IPS DF 6.9 (cell line): ENCODE results near the gene MRI1.

ENCODE experiments used
- DNase-seq: peaks from one replicate; pipeline ENCODE4 v3.0.0-alpha.2; 2013; ENCODE audit warnings: low read depth, low spot score
- H3K27ac ChIP-seq: one replicate; pipeline ENCODE4 v1.5.1; 2013; ENCODE audit warnings: low read length, control low read depth
- H3K27me3 ChIP-seq: 2 replicates; pipeline ENCODE4 v1.6.1; 2013; ENCODE audit warnings: mild to moderate bottlenecking, low read length; ENCODE audit not compliant: control insufficient read depth, insufficient read depth
- H3K36me3 ChIP-seq: 2 replicates; pipeline ENCODE4 v1.6.1; 2013; ENCODE audit warnings: low read length; ENCODE audit not compliant: control insufficient read depth, insufficient read depth
- H3K4me1 ChIP-seq: 2 replicates; pipeline ENCODE4 v1.6.1; 2013; ENCODE audit warnings: low read length; ENCODE audit not compliant: control insufficient read depth, insufficient read depth
- H3K4me3 ChIP-seq: 2 replicates; pipeline ENCODE4 v1.5.1; 2013; ENCODE audit warnings: mild to moderate bottlenecking, low read length
- H3K9me3 ChIP-seq: 2 replicates; pipeline ENCODE4 v1.6.1; 2013; ENCODE audit warnings: low read length, inconsistent platforms; ENCODE audit not compliant: control insufficient read depth, insufficient read depth
- WGBS: extraction: QIAGEN DNeasy Blood & Tissue Kit; methylation state at CpG from one replicate; pipeline ENCODE4 v1.1.7; 2013; ENCODE audit warnings: mixed read lengths, missing lambda C conversion rate; ENCODE audit not compliant: insufficient read length, insufficient coverage; 5-methylcytosine and 5-hydroxymethylcytosine counted together

Gene MRI1

DNA sequence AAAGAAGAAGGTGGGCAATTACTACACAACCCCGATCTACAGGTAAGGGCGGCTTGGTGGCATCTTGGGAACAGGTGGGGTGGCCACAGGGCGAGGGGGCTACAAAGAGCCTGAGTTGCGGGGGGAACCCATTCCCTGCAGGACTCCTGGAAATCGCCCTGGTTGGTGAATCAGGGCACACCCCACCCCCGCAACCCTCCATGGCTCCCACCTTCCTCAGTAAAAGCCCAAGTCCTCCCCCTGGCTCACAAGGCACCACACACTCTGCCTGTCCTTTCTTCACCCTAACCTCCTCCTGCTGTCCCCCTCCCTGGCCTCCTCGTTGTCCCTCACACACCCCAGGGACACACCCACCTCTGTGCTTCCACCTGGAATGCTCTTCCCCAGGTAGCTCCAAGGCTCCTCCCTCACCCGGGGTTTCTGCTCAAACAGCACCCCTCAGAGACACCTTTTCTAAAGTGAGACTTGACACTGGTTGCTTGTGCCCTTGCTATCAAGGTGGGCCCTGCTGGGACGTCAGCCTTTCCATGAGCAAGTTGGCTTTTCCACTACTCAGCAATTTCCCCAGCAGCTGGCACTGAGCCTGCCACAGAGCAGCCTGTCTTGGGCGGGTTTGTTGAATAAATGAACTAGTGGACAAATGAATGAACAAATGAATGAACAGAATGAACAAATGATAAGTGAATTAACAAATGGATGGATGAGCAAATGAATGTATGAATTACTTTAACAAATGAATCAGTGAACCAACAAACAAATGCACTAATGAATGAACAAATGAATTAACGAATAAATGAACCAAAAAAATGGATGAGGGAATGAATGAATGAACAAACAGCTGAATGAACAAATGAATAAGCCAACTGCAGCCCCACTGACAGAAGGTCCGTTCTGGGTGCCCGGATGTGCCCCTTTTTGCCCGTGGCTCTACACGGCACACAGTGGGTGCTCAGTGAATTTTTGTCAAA is 6.2 kb upstream of the MRI1 start:
- no peak overlapping the region for H3K4me3 ChIP-seq
- no peak overlapping the region for H3K27ac ChIP-seq
- H3K36me3 ChIP-seq, result peaks cover 21% of the 10 kb centered on the region
- H3K4me1 ChIP-seq, result no peaks in the 10 kb centered on the region
- H3K27me3 ChIP-seq, result no peaks in the 10 kb centered on the region
- WGBS, result no CpG with 5 or more reads among the region's 15 CpGs
- H3K9me3 ChIP-seq, result no peaks in the 10 kb centered on the region
- DNase-seq, result no peak

DNA sequence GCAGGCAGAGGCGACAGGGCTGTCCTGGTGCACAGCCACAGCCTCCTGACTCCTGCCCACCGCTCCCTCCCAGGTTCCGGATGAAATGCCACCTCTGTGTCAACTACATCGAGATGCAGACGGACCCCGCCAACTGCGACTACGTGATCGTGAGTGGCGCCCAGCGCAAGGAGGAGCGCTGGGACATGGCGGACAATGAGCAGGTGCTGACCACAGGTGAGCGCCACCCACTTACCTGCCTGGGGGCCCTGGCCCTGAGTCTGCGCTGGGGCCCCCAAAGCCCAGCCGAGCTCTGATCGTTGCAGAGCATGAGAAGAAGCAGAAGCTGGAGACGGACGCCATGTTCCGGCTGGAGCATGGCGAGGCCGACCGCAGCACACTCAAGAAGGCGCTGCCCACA is 5.5 kb upstream of the MRI1 start:
- no peaks in the 10 kb centered on the region for H3K27me3 ChIP-seq
- no peak overlapping the region for H3K4me3 ChIP-seq
- DNase-seq, result no peak
- H3K27ac ChIP-seq, result no peak overlapping the region
- no peaks in the 10 kb centered on the region for H3K4me1 ChIP-seq
- H3K36me3 ChIP-seq, result peaks cover 21% of the 10 kb centered on the region
- WGBS, result no CpG with 5 or more reads among the region's 24 CpGs
- H3K9me3 ChIP-seq, result no peaks in the 10 kb centered on the region

DNA sequence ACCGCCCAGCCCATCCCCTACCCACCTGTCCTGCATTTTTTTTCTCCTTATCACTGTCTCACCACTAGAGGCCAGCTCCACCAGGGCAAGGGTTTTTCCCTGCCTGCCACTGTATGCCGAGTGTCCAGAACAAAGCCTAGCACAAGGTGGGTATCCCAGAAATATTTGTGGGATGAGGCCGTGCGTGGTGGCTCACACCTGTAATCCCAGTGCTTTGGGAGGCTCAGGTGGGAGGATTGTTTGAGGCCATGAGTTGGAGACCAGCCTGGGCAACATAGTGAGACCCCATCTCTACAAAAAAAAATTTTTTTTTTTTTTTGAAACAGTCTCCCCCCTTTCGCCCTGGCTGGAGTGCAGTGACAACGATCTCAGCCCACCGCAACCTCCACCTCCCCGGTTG is 2.9 kb upstream of the MRI1 start:
- Histone ChIP-seq H3K4me1 (peaks cover 2% of the 10 kb centered on the region; the same call in 1 of the 2 replicates), H3K9me3 (no peaks in the 10 kb centered on the region), H3K4me3 (no peak overlapping the region), H3K27me3 (no peaks in the 10 kb centered on the region), H3K36me3 (peaks cover 14% of the 10 kb centered on the region), H3K27ac (no peak overlapping the region)
- no peak for DNase-seq
- no CpG with 5 or more reads among the region's 8 CpGs for WGBS

DNA sequence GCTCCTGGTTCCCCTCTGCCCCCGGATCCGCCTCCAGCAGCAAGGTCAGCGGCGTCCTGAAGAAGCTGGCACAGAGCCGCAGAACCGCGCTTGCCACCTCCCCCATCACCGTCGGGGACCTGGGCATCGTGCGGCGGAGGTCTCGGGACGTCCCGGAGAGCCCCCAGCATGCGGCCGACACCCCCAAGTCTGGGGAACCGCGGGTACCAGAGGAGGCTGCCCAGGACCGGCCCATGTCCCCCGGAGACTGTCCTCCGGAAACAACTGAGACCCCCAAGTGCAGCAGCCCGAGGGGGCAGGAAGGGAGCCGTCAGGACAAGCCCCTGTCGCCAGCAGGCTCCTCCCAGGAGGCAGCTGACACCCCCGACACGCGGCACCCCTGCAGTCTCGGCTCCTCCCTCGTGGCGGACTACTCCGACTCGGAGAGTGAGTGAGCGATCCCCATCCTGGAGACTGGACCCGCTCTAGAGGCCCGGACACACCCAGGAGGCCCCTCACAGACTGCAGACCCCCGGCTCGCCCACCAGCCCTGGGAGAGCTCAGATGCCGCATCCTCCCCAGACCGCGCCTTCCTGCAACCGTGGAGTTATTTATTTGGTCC is 1.6 kb upstream of the MRI1 start:
- Histone ChIP-seq H3K27ac (no peak overlapping the region), H3K36me3 (peaks cover 14% of the 10 kb centered on the region), H3K4me1 (peaks cover 2% of the 10 kb centered on the region; the same call in 1 of the 2 replicates), H3K4me3 (no peak overlapping the region), H3K27me3 (no peaks in the 10 kb centered on the region), H3K9me3 (no peaks in the 10 kb centered on the region)
- no peak for DNase-seq
- WGBS, result no CpG with 5 or more reads among the region's 42 CpGs

DNA sequence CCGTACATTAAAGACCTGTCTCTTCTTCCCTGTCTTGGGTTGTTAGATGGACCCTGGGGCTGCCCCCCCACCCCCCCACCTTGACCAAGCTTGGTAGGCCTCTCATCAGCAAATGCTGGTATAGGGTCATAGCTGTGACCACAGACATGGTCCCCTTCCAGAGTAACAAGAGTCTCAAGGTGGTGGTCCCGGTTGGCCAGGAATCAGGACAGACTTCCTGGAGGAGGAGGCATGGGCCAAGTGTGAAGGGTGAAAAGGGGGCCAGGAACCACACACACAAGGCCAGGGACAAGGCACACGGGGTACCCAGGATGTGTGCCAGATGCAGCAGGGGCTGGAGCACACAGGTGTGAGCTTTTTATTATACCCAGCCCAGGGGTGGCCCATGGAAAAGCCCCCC is 1.1 kb upstream of the MRI1 start:
- Histone ChIP-seq H3K4me1 (peaks cover 2% of the 10 kb centered on the region; the same call in 1 of the 2 replicates), H3K27ac (no peak overlapping the region), H3K4me3 (no peak overlapping the region), H3K36me3 (peaks cover 11% of the 10 kb centered on the region), H3K9me3 (no peaks in the 10 kb centered on the region), H3K27me3 (no peaks in the 10 kb centered on the region)
- WGBS, result no CpG with 5 or more reads among the region's 3 CpGs
- DNase-seq, result no peak

DNA sequence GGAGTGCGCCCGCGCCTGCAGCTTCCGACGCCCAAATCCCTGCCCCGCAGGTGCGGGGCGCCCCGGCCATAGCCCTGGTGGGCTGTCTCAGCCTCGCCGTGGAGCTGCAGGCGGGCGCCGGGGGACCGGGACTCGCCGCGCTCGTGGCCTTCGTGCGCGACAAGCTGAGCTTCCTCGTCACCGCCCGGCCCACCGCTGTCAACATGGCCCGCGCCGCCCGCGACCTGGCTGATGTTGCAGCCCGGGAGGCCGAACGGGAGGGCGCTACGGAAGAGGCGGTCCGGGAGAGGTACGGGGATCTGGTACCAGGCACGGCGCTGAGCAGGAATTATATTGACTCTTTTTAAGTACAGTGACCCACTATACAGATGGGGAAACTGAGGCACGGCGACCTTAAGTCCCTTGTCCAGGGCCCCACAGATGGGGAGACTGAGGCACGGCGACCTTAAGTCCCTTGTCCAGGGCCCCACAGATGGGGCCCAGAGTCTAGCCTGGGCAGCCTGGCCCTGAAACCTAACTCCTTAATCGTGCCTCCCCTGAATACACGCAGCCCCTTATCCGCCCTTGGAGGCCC is 586 bp downstream of the MRI1 start:
- no peak for DNase-seq
- Histone ChIP-seq H3K4me1 (peaks cover 2% of the 10 kb centered on the region; the same call in 1 of the 2 replicates), H3K27ac (no peak overlapping the region), H3K9me3 (no peaks in the 10 kb centered on the region), H3K4me3 (peak overlapping the region; percentile 58; the same call in 1 of the 2 replicates), H3K27me3 (no peaks in the 10 kb centered on the region), H3K36me3 (peaks cover 13% of the 10 kb centered on the region)
- WGBS, result no CpG with 5 or more reads among the region's 48 CpGs

DNA sequence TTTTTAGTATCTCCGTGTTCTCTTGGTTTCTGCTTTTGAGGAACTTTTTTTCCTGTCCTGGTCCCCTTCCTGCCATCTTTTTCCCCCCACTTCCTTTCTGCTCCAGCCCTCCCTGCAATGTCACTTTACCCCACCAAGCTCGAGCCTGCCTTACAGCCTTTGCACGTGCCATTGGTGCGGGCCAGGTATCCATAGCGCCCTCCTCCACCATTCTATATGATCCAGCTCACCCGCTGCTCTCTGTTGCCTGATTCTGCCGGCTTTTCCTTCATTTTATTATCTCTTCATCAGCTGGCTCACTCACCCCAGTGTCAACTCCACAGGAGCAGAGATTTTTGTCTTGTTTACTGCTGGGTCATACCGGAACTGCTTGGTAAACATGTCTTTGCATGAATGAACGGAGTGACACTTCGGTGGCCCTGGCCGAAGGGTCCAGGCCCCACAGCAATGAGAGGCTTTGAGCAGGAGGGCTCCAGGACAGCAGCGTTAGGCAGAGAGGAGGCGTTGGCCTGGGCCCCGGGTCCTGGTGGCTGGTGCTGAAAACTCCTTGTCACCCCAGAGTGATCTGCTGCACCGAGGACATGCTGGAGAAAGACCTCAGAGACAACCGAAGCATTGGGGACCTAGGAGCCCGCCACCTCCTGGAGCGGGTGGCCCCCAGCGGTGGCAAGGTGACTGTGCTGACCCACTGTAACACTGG is 1.2 kb downstream of the MRI1 start:
- peaks cover 2% of the 10 kb centered on the region; the same call in 1 of the 2 replicates for H3K4me1 ChIP-seq
- peak overlapping the region; percentile 58; the same call in 1 of the 2 replicates for H3K4me3 ChIP-seq
- H3K9me3 ChIP-seq, result no peaks in the 10 kb centered on the region
- WGBS, result no CpG with 5 or more reads among the region's 19 CpGs
- no peak for DNase-seq
- H3K27ac ChIP-seq, result no peak overlapping the region
- no peaks in the 10 kb centered on the region for H3K27me3 ChIP-seq
- peaks cover 11% of the 10 kb centered on the region for H3K36me3 ChIP-seq

DNA sequence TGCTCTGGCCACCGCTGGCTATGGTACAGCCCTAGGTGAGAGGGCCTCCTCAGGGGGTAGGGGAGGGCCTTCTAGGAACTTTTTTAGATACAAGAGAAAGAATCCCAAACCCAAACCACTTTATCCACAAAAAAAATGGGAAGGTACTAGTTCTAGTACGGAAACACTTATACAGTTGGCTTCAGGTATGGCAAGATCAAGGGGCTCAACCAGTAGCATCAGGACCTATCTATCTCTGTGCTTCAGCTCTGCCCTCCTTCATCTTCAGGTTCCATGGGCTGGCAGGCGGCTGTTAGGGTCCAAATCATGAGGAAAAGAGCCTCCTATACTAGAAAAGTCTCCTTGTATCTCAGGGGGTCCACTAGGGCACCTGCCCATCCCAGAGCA is 1.8 kb downstream of the MRI1 start:
- DNase-seq, result no peak
- H3K27ac ChIP-seq, result no peak overlapping the region
- H3K9me3 ChIP-seq, result no peaks in the 10 kb centered on the region
- no peak overlapping the region for H3K4me3 ChIP-seq
- WGBS, result no CpG with 5 or more reads among the region's 3 CpGs
- no peaks in the 10 kb centered on the region for H3K27me3 ChIP-seq
- peaks cover 2% of the 10 kb centered on the region; the same call in 1 of the 2 replicates for H3K4me1 ChIP-seq
- peaks cover 10% of the 10 kb centered on the region; the same call in 1 of the 2 replicates for H3K36me3 ChIP-seq

DNA sequence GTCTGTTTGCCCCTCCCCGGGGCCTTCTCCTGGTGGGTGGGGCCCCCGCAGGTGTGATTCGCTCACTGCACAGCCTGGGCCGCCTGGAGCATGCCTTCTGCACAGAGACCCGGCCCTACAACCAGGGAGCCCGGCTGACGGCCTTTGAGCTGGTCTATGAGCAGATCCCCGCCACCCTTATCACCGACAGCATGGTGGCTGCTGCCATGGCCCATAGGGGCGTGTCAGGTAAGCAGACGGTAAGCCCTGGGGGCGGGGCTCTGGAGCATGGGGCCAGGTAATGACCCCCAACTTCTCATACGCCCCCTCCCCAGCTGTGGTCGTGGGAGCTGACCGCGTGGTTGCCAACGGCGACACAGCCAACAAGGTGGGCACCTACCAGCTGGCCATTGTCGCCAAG is 4.2 kb downstream of the MRI1 start:
- H3K27me3 ChIP-seq, result no peaks in the 10 kb centered on the region
- H3K4me3 ChIP-seq, result no peak overlapping the region
- H3K9me3 ChIP-seq, result no peaks in the 10 kb centered on the region
- peaks cover 7% of the 10 kb centered on the region; the same call in 1 of the 2 replicates for H3K36me3 ChIP-seq
- DNase-seq, result no peak
- H3K4me1 ChIP-seq, result peaks cover 2% of the 10 kb centered on the region; the same call in 1 of the 2 replicates
- WGBS, result no CpG with 5 or more reads among the region's 19 CpGs
- no peak overlapping the region for H3K27ac ChIP-seq
